Measurements from ENCODE around the gene BST2.

- no peak for TF ChIP-seq POLR2A (IDR thresholded peaks at IDR 0.05)
- TF ChIP-seq, protein P1, sequence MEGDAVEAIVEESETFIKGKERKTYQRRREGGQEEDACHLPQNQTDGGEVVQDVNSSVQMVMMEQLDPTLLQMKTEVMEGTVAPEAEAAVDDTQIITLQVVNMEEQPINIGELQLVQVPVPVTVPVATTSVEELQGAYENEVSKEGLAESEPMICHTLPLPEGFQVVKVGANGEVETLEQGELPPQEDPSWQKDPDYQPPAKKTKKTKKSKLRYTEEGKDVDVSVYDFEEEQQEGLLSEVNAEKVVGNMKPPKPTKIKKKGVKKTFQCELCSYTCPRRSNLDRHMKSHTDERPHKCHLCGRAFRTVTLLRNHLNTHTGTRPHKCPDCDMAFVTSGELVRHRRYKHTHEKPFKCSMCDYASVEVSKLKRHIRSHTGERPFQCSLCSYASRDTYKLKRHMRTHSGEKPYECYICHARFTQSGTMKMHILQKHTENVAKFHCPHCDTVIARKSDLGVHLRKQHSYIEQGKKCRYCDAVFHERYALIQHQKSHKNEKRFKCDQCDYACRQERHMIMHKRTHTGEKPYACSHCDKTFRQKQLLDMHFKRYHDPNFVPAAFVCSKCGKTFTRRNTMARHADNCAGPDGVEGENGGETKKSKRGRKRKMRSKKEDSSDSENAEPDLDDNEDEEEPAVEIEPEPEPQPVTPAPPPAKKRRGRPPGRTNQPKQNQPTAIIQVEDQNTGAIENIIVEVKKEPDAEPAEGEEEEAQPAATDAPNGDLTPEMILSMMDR (IDR thresholded peaks at IDR 0.05) = no peak
Measured at GRCh38 chr19:17398902-17399527, 6.4 kb downstream of the BST2 start.

All from prostate gland (tissue), 2 donors.